HepG2 (cell line): ENCODE results near the gene SAXO2. TPM values are rescaled to one million over a fixed set of nuclear protein-coding genes. Genes with fewer than 3 reads are reported as not detected.
A peak's percentile ranks its signal among the peaks of the same experiment; 100 is the strongest.
"Not testable (repeated sequence)": the region's sequence is repeated elsewhere in the genome, so short reads cannot be mapped to it uniquely, and the experiment has no call there.

Source experiments
- ATAC-seq: fragments of 200-7000 bp; cut with Tn5 transposase; 3 replicates; pipeline ENCODE4 v1.9.1; 2020; ENCODE audit warnings: mild to moderate bottlenecking, moderate library complexity
- BruUV-seq: library from RNA; stranded (reverse); fragments of 400-500 nt; replicated peaks from 2 replicates; lab custom pipeline; 2021; lab: Mats Ljungman, UMichigan
- CTCF ChIA-PET: fragments of 300-600 bp; formaldehyde crosslinking; extraction: SDS; loops from one replicate; lab custom pipeline; 2021; ENCODE audit warnings: low total read pairs, inconsistent platforms, low intra/inter-chr PET ratio; lab: Yijun Ruan, JAX
- POLR2A ChIA-PET: fragments of 350-600 bp; sonication (Branson Sonifier 250); formaldehyde crosslinking; loops from one replicate; lab custom pipeline; 2020; ENCODE audit warnings: antibody characterized with exemption, inconsistent platforms; lab: Yijun Ruan, JAX
- DNase-seq: peaks from one replicate; pipeline ENCODE4 v3.0.0-alpha.2; 2015; ENCODE audit warnings: low spot score
- FAIRE-seq: peaks from 3 replicates; lab custom pipeline; 2011; peaks lifted over from hg19 to GRCh38; lab: Jason Lieb, UNC
- H2AFZ ChIP-seq: one replicate; pipeline ENCODE4 v1.6.1; 2011; ENCODE audit warnings: low read length, inconsistent platforms
- H3K27ac ChIP-seq: fragments of 300-600 bp; 3 replicates; pipeline ENCODE4 v1.8.0; 2011; ENCODE audit warnings: mixed run types, mild to moderate bottlenecking, mixed read lengths, low read length, inconsistent platforms; ENCODE audit not compliant: insufficient read depth; ENCODE audit errors: extremely low read length
- H3K27me3 ChIP-seq, 2 experiments: fragments of 200-600 bp in 1 of 2; 2 replicates in 1 of 2; 3 replicates in 1 of 2; pipeline versions ENCODE4 v1.6.0 to v1.8.0; 2011; ENCODE audit warnings: low read length in 2 of 2, mild to moderate bottlenecking in 2 of 2, moderate library complexity in 2 of 2, inconsistent platforms in 1 of 2; ENCODE audit not compliant: insufficient read depth in 2 of 2, control insufficient read depth in 1 of 2
- H3K36me3 ChIP-seq, 2 experiments: fragments of 200-600 bp in 1 of 2; replicated peaks in 1 of 2; 2 replicates in 1 of 2; 3 replicates in 1 of 2; pipeline versions ENCODE4 v1.5.1 to v1.8.0; 2011; ENCODE audit warnings: low read length in 2 of 2, inconsistent platforms in 1 of 2; ENCODE audit not compliant: insufficient read depth in 2 of 2, control insufficient read depth in 1 of 2
- H3K4me1 ChIP-seq: 2 replicates; pipeline ENCODE4 v1.5.1; 2012; ENCODE audit warnings: low read length, inconsistent platforms; ENCODE audit not compliant: insufficient read depth
- H3K4me2 ChIP-seq: 2 replicates; pipeline ENCODE4 v1.6.0; 2011; ENCODE audit warnings: low read depth, low read length, inconsistent platforms
- H3K4me3 ChIP-seq, 3 experiments: fragments of 200-600 bp in 1 of 3; sonication (generic), shearing (Covaris generic) in 1 of 3; replicated peaks in 1 of 3; 2 replicates each; pipeline ENCODE4 v1.5.1; 2011 to 2016; ENCODE audit warnings: low read length in 3 of 3, inconsistent platforms in 2 of 3, low read depth in 2 of 3, mild to moderate bottlenecking in 2 of 3, control low read depth in 1 of 3, mixed read lengths in 1 of 3; ENCODE audit not compliant: insufficient read depth in 1 of 3
- H3K79me2 ChIP-seq: one replicate; pipeline ENCODE4 v1.6.1; 2011; ENCODE audit warnings: low read length, inconsistent platforms; ENCODE audit not compliant: insufficient read depth
- H3K9ac ChIP-seq: 2 replicates; pipeline ENCODE4 v1.6.0; 2011; ENCODE audit warnings: mild to moderate bottlenecking, low read depth, low read length, inconsistent platforms; ENCODE audit not compliant: insufficient read depth
- H3K9me3 ChIP-seq: 2 replicates; pipeline ENCODE4 v1.5.1; 2012; ENCODE audit warnings: mild to moderate bottlenecking, low read length
- H4K20me1 ChIP-seq: 2 replicates; pipeline ENCODE4 v1.6.0; 2011; ENCODE audit warnings: inconsistent platforms, mild to moderate bottlenecking, low read length, moderate library complexity; ENCODE audit not compliant: insufficient read depth
- CHD2 ChIP-seq: IDR thresholded peaks from 2 replicates; pipeline ENCODE4 v1.6.1; 2011; ENCODE audit warnings: low read depth, low read length, improper control_type of control experiment
- FOSL2 ChIP-seq: sonication (generic); formaldehyde crosslinking; IDR thresholded peaks from 2 replicates; pipeline ENCODE4 v1.4.0; 2020; ENCODE audit warnings: missing genetic modification reagents
- GABPA ChIP-seq, 2 experiments: IDR thresholded peaks; 2 replicates each; pipeline ENCODE4 v1.6.1; 2011 to 2016; ENCODE audit warnings: low read depth in 2 of 2, low read length in 1 of 2, missing biosample characterization in 1 of 2, missing genetic modification characterization in 1 of 2
- GATAD1 ChIP-seq: IDR thresholded peaks from 2 replicates; pipeline ENCODE4 v1.6.1; 2016; ENCODE audit warnings: missing genetic modification reagents, missing compliant biosample characterization
- NR2F6 ChIP-seq, 2 experiments: IDR thresholded peaks; 2 replicates each; pipeline ENCODE4 v1.6.1; 2016; ENCODE audit warnings: antibody characterized with exemption in 1 of 2, mild to moderate bottlenecking in 1 of 2
- ZFP36L1 ChIP-seq: sonication (generic); formaldehyde crosslinking; IDR thresholded peaks from 2 replicates; pipeline ENCODE4 v1.8.0; 2022; ENCODE audit warnings: mild to moderate bottlenecking, missing genetic modification reagents, moderate library complexity
- ZMYM4 ChIP-seq: sonication (generic); formaldehyde crosslinking; IDR thresholded peaks from 2 replicates; pipeline ENCODE4 v1.8.1; 2023; ENCODE audit warnings: mild to moderate bottlenecking, missing genetic modification reagents
- ZNF564 ChIP-seq: sonication (generic); formaldehyde crosslinking; IDR thresholded peaks from 2 replicates; pipeline ENCODE4 v1.8.1; 2023; ENCODE audit warnings: mild to moderate bottlenecking, missing genetic modification reagents
- WGBS: methylation state at CpG from one replicate; pipeline ENCODE4 v1.1.6; 2017; ENCODE audit warnings: low lambda C conversion rate; 5-methylcytosine and 5-hydroxymethylcytosine counted together
- in situ Hi-C: cut with HindIII; loops from 2 replicates; pipeline ENCODE4 v1.10.0; 2017; ENCODE audit warnings: low pct_unique_long_range_greater_than_20kb; ENCODE audit not compliant: extremely low pct_ligation_motif_present
- intact Hi-C: fragments of 100-400 bp; cut with micrococcal nuclease; formaldehyde crosslinking; loops from one replicate; pipeline ENCODE4 v1.10.0; 2022; ENCODE audit not compliant: unreplicated experiment
- polyA plus RNA-seq, 8 experiments: library from polyadenylated mRNA; depleted of rRNA in 3 of 8; stranded (reverse) in 7 of 8; unstranded in 1 of 8; fragments of >200 nt; fragmentation: Illumina TruSeq in 4 of 8; extraction: Trizol in 4 of 8; gene quantifications; 2 replicates each; pipeline versions ENCODE4 v1.2.1 to v1.2.3, GENCODE V29; 2011 to 2016; ENCODE audit warnings: low read depth in 4 of 8, missing spikeins in 1 of 8, mixed read lengths in 1 of 8; ENCODE audit not compliant: insufficient read depth in 1 of 8
- total RNA-seq, 5 experiments: library from RNA; depleted of rRNA; stranded (reverse); fragments of >200 nt; fragmentation: Illumina TruSeq; extraction: Trizol; gene quantifications; 2 replicates each; pipeline ENCODE4 v1.2.3, GENCODE V29; 2016; ENCODE audit warnings: low read depth in 1 of 5
- TF ChIP-seq, protein P1 (sequence below), 2 experiments: fragments of 450-650 bp in 1 of 2; sonication (generic) in 1 of 2; formaldehyde crosslinking in 1 of 2; IDR thresholded peaks; 2 replicates each; pipeline versions ENCODE4 v1.6.1 to v1.8.0; 2016 to 2022; ENCODE audit warnings: antibody characterized with exemption in 1 of 2, mild to moderate bottlenecking in 1 of 2, missing genetic modification reagents in 1 of 2
- TF ChIP-seq, protein P2 (sequence below), 2 experiments: sonication (generic) in 1 of 2; formaldehyde crosslinking in 1 of 2; IDR thresholded peaks; 2 replicates each; pipeline versions ENCODE4 v1.5.1 to v1.6.1; 2011 to 2020; ENCODE audit warnings: borderline replicate concordance in 1 of 2, low read depth in 1 of 2, low read length in 1 of 2, mild to moderate bottlenecking in 1 of 2, missing genetic modification reagents in 1 of 2, moderate library complexity in 1 of 2

Gene SAXO2
- total and polyA plus RNA-seq, 2 of the 13 experiments (the other 11 are each of a cell fraction or from before 2014, with no cell fraction given): 0.01 to 1.5 TPM

DNA sequence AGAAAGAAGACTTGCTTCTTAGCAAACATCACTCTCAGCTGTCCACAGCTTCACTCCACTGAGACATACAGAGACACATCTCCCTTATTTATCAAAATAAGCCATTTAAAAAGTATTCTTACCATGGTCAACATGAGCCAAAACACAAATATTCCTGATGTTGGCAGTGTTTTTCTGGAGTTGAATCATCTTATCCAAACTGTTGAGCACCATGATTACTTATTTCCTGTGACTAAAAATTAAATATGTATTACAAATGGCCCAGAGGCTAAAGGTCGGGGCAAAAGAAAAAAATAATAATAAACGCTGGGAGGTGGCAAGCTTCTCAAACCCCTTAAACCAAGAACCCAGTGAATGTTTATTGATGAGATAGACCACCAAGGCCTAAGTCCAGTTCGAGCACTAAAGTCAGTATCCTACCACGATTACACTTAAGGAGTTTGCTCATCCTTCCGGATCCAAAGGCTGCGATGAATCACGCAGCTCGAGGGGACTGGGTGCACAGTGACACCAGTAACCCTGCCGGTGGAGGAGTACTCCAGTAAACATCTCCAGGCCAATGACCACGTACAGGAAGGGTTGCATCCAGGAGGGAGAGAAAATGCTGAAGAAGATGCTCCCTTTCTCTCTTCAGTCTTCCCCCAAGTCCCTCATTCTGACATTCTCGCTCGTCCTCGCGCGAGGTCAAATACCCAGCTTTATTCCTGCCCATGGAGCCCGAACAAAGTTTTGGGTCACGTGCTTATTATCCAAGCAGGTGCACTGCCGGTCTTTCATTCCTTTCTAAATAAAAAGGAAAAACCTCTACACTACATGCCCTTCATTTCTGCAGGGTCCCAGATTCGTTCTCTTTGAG is 824 bp upstream of the SAXO2 start:
- WGBS: 2% methylated on average over 17 of the region's 19 CpGs
- H3K9me3 ChIP-seq; H3K79me2 ChIP-seq; intact Hi-C loops; H3K36me3 ChIP-seq; BruUV-seq; H2AFZ ChIP-seq; H4K20me1 ChIP-seq; H3K27me3 ChIP-seq; CTCF ChIA-PET; in situ Hi-C loops; TF ChIP-seq NR2F6 (CRISPR knock-in tag; IDR thresholded peaks at IDR 0.05): not testable (repeated sequence)
- ATAC-seq (peak; percentile 54), FAIRE-seq (peak; percentile 46), DNase-seq (peak; percentile 27)
- H3K4me2 ChIP-seq: peak overlapping the region; percentile 87
- H3K4me1 ChIP-seq: peaks cover 30% of the 10 kb centered on the region
- POLR2A ChIA-PET: interaction anchor here (1.3 kb wide), 1 partner anchor 279 kb away, joined by 3 read pairs; the partner anchor contains the start of gene RPS17
- H3K9ac ChIP-seq: peak overlapping the region; percentile 80
- peak overlapping the region; percentile 66 for H3K27ac ChIP-seq
- H3K4me3 ChIP-seq: peak overlapping the region; percentile 72 to 88 (median 82)
- TF ChIP-seq ZMYM4 (CRISPR knock-in tag) (0 out of 2 replicates have a peak, but pooled peaks have one; percentile 4), ZFP36L1 (CRISPR knock-in tag) (0 out of 2 replicates have a peak, but pooled peaks have one; percentile 74), GATAD1 (CRISPR knock-in tag) (peak; percentile 53), GABPA (IDR thresholded peaks at IDR 0.05; ENCODE audit: low read depth, low read length) (0 out of 2 replicates have a peak, but pooled peaks have one; percentile 8), GABPA (CRISPR knock-in tag; IDR thresholded peaks at IDR 0.05; ENCODE audit: low read depth) (peak; percentile 17; the same call in 1 of the 2 replicates), CHD2 (0 out of 2 replicates have a peak, but pooled peaks have one; percentile 49), ZNF564 (CRISPR knock-in tag) (0 out of 2 replicates have a peak, but pooled peaks have one; percentile 4), NR2F6 (IDR thresholded peaks at IDR 0.05) (0 out of 2 replicates have a peak, but pooled peaks have one; percentile 6), FOSL2 (CRISPR knock-in tag) (peak; percentile 82)
- TF ChIP-seq, protein P1, sequence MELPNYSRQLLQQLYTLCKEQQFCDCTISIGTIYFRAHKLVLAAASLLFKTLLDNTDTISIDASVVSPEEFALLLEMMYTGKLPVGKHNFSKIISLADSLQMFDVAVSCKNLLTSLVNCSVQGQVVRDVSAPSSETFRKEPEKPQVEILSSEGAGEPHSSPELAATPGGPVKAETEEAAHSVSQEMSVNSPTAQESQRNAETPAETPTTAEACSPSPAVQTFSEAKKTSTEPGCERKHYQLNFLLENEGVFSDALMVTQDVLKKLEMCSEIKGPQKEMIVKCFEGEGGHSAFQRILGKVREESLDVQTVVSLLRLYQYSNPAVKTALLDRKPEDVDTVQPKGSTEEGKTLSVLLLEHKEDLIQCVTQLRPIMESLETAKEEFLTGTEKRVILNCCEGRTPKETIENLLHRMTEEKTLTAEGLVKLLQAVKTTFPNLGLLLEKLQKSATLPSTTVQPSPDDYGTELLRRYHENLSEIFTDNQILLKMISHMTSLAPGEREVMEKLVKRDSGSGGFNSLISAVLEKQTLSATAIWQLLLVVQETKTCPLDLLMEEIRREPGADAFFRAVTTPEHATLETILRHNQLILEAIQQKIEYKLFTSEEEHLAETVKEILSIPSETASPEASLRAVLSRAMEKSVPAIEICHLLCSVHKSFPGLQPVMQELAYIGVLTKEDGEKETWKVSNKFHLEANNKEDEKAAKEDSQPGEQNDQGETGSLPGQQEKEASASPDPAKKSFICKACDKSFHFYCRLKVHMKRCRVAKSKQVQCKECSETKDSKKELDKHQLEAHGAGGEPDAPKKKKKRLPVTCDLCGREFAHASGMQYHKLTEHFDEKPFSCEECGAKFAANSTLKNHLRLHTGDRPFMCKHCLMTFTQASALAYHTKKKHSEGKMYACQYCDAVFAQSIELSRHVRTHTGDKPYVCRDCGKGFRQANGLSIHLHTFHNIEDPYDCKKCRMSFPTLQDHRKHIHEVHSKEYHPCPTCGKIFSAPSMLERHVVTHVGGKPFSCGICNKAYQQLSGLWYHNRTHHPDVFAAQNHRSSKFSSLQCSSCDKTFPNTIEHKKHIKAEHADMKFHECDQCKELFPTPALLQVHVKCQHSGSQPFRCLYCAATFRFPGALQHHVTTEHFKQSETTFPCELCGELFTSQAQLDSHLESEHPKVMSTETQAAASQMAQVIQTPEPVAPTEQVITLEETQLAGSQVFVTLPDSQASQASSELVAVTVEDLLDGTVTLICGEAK (IDR thresholded peaks at IDR 0.05): peak; percentile 58
- TF ChIP-seq, protein P1 (CRISPR knock-in tag; IDR thresholded peaks at IDR 0.05): peak; percentile 96
- TF ChIP-seq, protein P2, sequence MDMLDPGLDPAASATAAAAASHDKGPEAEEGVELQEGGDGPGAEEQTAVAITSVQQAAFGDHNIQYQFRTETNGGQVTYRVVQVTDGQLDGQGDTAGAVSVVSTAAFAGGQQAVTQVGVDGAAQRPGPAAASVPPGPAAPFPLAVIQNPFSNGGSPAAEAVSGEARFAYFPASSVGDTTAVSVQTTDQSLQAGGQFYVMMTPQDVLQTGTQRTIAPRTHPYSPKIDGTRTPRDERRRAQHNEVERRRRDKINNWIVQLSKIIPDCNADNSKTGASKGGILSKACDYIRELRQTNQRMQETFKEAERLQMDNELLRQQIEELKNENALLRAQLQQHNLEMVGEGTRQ (IDR thresholded peaks at IDR 0.05; ENCODE audit: low read depth, low read length): not testable (repeated sequence)
- TF ChIP-seq, protein P2 (CRISPR knock-in tag; IDR thresholded peaks at IDR 0.05; ENCODE audit: borderline replicate concordance): peak; percentile 36; the same call in 1 of the 2 replicates
